NCI-H1105 (cell line): ENCODE measurements around the gene PRPF18.

Experiments used
- DNase-seq: peaks from one replicate; lab custom pipeline; 2025; lab: John Stamatoyannopoulos, UW

PRPF18 gene

DNA sequence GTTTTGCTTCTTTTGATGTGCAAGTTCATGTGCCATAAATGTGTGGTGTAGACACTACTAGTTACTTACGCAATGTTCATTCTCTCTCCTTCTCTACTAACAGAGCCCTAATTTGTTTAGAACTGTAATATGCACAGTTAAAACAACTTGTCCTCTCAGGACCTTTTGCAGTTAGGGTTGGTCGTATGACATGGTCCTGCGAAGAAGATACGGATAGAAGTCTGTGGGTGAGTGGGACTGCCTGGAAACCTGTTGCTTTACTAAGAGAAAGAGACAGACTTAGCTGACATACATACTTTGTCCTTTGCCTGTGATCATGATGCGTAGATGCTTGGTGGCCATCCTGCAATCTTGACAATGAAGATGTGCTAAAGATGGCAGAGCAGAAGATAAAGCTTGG, 51.1 kb downstream of the PRPF18 start:
- no peak for DNase-seq

DNA sequence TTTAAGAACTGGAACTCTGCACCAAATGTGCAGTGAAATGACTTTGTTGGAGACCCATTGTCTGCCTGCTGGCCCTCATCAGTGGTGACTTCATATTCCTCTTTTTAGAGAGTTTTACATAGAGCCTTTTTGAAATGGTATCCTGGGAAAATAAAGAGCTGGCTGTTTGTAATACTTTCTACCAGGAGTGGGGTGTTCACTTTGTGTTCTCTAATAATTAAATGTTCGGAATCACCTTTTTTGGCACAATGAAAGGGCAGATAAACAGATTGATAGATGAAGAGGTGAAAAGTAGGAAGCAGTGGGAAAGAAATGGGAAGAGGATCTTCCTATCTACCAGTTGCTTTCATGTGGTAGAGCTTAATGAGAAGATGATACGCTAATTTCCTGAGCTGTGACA, 55.5 kb downstream of the PRPF18 start:
- no peak for DNase-seq

DNA sequence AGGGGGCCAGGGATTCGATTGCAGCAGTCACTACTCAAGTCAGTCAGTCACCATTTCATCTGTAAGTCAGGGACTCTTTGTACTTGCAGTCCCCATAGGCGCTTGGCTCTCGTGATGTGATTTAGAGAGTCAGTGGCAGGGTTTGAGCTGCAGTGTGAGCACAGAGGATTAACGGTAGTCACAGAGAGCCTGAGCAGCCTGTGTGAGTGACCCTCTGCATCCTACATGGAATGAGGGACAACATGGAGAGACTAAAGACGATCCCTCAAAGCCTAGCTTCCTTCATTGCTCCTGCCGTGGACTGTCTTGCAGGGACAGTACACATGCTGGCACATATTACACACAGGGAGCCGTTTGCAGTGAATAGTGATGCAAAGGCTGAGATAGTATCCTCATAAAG, 56.3 kb downstream of the PRPF18 start:
- no peak for DNase-seq

DNA sequence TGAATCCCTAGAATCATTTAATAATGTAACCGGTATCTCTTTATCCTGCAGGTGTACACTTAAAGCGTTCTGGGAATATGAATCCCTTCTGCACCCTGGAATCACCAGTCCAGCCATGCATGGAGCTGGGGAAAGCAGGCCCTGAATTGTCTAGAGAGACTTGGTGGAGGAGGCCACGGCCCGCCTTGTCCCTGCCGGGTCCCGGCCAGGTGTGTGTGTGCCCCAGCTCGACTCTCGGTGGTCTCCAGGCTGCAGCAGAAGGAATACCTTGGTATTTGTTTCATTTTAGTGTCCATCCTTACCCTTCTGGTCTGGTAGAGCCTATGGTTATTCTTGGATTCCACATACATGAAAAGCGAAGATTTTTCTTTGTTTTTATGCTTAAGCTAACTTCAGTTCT, 58.1 kb downstream of the PRPF18 start:
- no peak for DNase-seq

DNA sequence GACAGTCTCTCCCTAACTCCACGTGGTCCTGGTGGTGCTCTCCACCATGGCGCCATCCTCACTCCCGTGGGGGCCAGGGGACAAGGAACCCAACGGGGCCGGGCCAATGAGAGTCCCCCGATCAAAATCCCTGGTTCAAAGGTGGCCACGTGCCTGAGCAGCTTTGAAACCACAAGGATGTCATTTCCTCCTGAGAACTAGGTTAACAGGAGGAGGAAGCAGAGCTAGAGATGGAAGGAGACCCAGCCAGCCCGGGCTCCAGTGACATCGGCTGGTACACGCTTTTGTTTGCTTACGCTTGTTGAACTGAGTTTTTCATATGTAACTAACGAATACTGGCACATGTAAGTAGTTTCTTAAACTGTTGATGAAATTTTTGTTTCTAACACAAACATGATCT, 61.7 kb downstream of the PRPF18 start:
- no peak for DNase-seq

DNA sequence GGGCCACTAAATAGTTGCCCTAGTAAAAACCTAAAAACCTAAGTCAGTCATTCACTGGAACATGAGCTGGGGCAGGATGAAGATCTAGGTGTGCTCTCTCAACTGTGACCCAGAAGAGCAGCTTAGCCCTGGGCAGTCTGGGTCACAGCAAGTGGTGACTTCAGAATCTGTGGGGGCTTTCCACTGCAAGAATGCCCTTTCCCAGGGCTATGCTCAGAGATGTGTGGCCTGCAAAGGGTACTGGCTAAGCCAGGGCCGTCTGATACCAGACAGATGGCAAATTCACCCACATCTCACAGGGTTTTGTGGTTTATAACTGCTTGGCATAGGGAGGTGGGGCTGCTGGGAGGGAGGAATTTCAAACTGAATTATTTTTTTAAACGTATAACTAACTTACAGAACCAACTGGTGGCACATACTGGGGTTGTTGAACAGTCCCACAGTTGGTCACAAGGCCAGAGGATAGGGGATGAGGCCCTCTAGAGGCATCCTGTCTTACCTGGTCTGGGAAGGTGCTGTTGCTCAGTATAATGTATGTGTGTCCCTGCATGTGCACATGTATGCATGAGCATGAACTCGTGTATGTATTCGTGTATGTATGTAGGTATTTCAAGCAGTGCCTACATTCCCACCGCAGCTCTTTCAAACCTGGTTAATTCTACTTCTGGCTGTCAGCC, 63.2 kb downstream of the PRPF18 start:
- no peak for DNase-seq

DNA sequence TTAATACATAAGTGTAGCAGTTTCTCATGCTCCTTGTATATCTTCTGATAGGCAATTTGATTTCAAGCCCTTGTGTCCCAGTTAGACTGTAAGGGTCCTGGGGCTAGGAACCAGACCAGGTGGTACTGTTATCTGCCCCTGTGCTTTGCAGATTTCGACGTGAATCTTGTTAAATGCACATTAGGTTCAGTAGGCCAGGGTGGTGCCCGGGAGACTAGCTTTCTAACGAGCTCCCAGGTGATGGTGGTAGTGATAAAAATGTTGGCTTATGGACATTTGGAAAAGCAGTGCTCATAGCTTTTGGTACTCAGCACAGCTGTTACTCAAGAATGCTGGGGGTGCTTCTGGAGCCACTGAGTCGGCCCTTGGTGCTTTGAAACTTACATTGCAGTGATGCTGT, 64.2 kb downstream of the PRPF18 start:
- no peak for DNase-seq

DNA sequence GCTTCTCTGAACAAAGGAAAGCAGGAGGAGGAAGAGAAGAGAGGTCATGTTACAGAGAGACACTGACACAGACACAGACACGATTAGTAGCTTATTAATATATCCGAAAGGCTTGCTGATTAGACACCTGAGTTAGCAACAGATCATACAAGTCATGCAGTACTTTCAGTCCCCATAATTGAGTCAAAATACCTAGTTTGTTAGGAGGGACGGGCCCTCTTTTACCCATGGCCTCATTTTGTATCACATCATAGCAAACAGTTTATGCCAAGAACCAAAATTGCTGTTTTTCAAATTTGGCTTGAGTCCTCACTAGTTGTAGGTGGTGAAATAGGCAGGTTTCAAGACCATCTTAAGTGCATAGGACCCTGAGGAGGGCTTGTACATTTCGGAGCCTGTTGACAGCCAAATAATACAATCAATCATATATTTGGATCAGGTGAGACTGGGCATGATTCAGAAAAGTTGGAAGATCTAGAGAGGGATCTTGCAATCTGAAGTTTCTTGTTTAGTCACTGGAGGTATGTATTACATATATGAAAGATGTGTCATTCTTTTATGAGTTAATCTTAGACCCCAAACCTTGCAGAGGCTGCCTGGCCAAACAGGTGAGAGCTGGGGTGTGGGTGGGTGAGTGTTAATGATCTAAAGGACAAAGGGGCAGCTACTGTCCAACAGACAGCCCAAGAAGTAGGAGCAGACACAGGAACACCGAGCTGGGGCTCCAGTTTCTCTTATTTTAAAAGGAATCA, 65.4 kb downstream of the PRPF18 start:
- no peak for DNase-seq

DNA sequence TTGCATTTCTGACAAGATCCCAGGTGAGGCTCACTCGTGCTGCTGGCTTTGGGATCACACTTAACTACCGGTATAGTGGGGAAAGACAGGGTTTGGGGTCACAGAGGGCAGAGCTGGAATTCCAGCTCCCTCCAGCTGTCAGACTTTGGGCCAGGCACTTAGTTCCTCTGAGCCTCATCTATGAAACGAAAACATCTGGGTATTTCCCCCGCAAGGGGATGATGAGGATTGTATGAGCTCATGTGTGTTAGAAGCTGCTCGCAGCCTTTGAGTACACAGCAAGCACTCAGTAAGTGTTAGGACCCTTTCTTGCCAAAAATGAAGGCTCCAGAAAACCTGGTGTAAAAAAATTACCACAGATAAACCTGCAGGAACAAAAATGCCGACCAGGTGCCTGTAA, 66.1 kb downstream of the PRPF18 start:
- no peak for DNase-seq

DNA sequence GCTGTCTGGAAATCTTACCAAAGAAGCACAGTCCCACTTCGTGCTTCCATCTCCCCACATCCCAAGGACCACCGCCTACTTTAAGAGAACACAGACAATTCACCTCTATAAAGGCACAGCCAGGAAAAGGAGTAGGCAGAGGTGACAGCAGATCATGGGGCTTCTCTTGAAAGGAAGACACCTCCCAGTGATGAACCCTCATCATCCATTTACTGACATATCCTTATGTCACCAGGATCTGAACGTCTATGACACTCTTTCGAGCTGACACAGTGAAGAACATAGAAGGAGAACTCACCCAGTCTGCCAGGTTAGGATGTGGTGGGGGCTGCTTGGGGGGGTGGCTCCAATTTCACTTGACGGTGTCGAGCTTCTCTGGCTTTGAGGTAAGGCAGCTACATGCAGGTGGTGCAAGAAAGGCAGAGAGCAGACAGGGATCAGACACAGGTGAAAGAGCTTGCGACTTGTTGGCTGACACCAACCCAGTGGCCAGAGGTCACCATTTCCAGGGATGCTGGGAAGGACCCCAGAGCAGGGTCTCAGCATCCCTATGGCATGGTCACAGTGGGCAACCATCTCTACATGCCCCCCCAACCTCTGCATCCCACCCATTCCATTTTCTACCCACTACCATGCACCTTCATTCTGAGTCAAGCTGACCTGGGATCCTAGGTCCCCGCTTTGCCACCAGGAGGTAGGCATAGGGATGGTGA, 67.5 kb downstream of the PRPF18 start:
- DNase-seq: no peak

DNA sequence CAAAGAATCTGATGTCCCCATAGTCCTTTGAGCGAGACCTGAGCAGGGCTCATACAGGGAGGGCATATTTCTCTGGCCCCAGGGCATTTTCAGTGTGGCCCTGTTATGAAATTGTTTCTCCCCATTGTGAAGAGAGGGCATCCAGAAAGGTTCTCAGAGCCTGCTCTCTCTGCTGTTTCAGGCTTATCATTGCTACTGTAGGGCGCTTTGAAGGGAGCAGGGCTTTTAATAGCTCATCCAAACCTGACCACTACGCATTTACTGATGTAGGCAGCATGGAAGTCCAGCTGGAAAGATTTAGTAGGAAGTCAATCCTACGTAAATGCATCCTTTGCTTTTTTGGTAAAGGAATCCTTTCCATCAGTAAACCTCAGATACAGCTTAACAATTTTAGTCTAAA, 68.1 kb downstream of the PRPF18 start:
- no peak for DNase-seq

DNA sequence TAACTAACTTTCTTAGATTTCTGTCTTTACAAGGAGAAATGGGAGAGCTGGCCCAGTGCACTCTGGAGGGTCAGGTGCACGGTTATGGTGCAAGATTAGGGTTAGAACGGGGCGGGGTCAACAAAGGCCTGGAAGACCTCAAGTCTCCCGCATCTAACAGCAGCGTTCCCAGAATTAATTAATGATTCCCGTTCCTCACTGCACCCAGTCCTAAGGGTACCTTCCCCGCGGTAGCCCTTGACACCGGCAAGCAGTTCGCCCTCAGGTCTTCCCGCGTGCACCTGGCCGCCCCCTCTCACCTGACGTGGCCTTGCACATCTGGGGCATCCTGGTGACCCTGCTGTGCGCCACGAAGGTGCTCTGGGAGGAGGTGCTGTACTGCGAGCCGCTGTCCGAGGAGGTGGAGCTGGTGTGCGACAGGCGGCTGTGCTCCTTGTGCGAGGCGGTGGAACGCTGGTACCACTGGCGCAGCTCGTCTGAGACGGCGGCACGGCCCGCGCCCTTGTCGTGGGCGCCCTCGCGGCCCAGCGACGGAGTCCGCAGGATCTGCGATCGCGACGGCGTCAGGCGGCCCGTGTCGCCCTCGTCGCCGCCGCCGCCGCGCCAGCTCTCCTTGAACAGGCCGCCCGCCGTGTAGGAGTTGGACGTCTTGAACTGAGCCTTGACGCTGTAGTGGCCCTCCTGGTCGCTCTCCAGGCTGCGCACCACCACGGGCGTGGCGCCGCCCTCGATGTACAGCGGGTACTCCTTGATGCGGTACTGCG, 69.8 kb downstream of the PRPF18 start:
- DNase-seq: no peak

DNA sequence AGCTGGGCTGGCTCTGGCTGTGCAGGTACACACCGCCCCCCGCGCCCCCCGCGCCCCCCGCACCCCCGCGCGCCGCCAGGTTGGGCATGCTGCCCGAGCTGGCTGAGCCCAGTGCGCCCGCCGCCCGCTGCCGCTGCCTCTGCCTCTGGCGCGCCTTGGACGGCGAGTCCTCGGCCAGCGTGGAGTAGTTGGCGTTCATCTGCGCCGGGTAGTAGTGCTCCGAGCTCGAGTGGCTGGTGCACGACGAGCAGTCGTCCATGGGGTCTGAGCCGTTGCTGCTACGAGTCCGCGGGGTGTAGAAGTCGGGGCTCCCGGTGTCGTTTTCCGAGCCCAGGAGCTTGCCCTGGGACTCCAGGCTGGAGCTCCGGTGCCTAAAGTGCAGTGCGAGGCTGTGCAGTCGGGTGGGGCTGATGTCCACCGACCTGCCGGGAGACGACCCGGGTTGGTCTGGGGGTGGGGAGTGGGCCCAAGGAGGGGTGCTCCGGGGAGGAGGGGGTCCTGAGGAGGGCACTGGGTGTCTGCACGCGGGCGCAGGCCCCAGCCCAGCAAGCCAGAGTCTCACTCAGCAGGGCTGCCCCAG, 70.4 kb downstream of the PRPF18 start:
- DNase-seq: no peak

DNA sequence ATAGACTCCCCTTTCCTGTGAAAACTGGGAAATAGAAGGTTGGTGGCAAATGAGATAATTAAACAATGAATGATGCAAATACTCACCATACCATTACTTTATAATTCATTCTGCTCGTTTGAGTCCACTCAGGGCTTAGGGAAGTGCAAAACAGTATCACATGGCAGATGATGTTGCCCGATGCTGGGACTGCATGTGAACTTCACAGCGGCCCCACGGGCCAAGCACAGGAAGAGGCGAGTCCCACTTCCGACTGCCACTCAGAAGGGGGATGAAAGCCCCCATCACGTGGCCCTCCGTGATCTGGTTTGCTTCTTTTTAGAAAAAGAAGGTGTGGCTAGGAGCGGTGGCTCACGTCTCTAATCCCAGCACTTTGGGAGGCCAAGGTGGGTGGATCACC, 71.5 kb downstream of the PRPF18 start:
- no peak for DNase-seq

DNA sequence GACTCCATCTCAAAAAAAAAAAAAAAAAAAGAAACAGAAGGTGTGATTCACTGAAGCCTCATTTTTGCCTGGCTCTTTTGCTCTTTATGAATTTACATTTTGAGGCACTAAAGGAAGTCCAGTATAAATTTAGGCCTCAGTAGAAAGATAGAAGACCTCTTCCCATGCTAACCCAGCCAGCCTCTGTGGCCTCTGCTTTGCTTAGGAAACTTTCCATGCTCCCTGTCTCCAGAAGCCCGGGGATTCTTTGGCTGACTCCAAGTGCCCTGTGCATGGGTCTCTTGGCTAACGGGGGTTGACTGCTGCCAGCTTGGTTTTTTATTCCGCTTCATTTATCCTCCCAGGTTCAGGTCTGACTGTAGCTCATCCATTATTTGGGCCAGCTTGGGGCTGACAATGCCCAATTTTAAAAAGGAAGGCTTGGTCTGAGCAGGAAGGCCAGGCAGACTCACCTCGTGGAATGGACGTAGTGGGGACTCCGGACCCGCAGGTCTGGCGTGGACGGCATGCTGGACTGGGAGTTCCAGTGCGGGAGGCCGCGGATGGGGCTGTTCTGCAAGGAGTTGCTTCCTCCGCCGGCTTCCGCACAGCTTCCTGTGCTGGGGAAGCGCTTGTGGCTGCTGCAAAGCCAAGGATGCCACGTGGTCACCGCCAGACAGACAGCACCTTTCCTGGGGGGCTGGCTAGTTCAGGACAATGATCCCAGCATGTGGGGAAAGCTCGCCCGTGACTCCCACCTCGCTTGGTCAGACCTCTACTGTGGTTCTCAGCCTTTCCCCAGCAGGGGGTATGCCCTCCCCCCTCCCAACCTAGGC, 72.3 kb downstream of the PRPF18 start:
- DNase-seq: no peak

DNA sequence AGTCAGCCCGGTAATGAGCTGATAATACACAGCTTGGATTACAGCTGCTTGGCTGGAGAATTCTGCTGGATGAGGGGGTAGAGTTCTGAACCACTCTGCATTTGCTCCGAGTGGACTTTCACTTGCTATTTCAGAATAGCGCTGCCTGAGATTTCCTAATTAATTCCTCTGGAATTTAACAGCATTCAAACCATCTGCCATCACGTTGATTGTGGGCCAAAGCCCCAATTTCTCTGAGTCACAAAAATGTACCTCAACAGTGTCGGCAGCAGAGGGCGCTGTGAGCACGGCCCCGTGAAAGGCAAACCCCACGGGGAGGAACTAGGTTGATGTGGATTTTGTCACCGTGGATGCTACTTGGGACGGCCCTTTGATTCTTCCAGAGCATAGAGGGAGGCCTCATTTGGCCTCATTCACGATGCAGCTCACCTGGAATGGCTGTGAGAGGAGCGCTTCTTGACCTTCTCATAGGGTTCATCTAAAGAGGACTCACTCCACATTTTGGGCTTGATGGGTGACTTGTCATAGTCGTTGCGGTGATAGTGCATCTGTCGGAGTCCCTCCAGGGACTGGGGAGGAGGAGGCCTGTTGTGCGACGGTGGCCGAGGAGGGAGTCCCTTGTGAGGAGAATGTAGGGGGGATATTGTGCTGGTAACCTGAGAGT, 73.3 kb downstream of the PRPF18 start:
- no peak for DNase-seq

DNA sequence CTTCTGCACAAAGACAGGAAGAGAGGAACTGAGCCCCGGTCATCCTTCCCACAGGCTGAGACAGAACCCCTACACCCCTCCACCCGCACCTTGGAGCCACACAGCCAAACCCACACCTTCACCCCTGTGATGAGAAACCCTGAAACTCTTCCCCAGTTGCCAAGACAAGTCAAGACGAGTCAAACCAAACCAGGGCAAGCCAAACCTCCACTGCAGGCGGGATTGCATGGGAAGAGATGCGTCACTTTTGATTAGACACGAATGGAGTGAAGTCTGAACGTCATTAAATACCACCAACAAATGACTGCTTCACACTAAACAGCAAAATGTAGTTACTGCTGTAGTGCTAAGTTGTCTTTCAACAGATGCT, 73.8 kb downstream of the PRPF18 start:
- no peak for DNase-seq

DNA sequence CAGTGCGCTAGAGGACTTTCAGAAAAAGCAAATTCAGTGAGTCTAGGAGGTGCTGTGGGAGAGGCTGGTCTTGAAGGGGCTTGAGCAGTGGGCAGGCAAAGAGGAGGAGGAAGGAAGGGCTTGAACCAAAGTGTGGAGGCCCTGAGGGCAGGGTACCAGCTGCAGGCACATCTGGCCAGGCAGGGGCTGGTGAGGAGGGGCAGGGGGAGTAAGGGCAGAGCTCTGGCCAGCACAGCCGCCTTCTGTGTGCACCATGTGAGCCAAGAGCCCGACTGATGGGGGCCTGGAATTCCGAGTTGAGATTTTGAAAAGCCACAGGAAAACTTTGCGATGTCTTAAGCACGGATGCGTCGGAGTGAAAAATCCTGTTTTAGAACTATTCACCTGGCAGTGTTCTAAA, 74.5 kb downstream of the PRPF18 start:
- DNase-seq: no peak

DNA sequence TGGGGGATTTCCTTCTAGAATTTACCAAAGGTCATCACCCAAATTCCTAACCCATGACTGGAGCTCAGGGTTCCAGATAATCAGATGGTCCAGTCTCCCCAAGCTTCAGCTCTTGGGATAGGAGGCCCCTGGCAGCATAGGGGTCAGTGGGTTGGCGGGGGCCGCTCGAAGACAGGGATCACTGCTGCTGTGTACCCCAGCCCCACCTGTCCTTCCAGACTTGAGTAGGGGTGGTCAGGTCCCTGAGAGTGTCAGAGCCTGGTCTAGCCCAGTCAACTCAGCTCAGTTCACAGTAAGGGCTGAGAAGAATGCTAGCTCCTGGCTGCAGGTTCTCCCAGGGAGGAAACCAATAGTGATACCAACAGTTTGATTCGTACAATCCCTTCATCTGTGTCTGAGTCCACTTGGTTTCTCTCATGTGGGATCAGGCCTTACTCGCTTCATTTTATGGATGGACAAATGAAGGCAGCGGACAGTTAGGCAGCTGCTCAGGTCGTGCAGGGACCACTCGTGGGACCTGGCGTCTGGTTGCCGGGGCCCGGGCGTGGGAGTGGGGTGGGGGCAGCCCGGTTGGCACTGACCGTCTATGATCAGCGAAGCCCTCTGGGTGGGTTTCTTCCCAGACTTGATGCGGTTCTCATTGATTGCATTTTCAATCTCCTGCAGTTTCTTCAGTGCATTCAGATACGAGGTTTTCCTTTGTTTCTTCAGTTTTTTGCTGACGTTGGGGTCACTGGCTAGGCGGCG, 78.9 kb downstream of the PRPF18 start:
- DNase-seq: no peak

DNA sequence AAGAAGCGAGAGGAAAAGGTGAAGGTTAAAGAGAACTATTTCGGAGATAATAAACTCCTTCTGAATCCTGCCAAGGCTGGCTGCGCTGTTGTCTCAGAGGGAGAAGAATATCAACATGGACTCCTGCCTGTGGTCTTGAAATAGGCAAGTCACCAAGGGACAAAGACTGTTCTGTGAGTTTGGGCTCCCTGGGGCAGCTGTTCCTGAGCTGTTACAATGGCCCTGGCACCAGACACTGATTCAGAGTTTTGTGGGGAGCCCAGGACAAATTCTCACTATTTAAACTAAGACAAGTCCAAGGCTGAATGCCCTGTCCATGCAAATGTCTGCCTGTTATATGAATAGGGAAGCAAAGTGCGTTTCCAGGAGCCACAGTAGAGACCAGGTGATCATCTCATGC, 81.4 kb downstream of the PRPF18 start:
- no peak for DNase-seq
